ENCODE data around the gene CD74.

DNA sequence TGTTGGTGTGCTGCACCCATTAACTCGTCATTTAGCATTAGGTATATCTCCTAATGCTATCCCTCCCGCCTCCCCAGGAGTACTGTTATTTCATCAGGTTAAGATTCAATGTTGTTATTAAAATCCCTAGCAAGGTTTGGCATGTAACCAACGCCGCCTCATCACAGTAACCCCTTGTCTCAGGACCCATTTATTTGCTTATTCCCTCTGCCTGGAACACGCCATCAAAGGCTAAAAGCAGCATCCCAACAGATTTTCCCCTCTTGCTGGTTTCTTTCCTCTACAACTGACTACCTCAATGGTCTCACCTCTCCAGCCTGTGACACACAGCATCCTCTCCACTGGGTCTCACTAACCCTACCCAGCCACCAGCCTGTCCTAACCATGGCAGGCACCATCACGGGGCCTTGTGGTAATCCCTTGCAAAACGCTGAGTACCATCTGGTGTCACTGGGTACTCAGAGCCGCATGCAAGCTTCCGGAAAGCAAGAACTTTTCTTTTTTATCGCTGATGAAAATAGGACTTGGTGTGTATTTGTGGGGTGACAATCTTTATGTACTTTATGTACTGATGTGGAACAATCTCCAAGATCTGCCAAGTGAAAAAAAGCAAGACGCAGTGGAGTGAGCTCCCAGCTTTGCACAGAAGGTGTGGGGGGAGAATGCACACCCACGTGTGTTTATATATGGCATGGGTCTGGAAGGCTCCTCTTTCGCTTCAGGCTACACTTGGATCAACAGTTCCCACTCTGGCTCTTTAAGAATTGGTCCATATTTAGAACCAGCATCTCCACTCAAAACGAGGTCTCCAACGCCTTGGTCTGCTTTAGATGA is 30.7 kb upstream of the CD74 start:
- TF ChIP-seq, protein P1, sequence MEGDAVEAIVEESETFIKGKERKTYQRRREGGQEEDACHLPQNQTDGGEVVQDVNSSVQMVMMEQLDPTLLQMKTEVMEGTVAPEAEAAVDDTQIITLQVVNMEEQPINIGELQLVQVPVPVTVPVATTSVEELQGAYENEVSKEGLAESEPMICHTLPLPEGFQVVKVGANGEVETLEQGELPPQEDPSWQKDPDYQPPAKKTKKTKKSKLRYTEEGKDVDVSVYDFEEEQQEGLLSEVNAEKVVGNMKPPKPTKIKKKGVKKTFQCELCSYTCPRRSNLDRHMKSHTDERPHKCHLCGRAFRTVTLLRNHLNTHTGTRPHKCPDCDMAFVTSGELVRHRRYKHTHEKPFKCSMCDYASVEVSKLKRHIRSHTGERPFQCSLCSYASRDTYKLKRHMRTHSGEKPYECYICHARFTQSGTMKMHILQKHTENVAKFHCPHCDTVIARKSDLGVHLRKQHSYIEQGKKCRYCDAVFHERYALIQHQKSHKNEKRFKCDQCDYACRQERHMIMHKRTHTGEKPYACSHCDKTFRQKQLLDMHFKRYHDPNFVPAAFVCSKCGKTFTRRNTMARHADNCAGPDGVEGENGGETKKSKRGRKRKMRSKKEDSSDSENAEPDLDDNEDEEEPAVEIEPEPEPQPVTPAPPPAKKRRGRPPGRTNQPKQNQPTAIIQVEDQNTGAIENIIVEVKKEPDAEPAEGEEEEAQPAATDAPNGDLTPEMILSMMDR (IDR thresholded peaks at IDR 0.05) = no peak
- TF ChIP-seq POLR2AphosphoS5 (IDR thresholded peaks at IDR 0.05) = no peak

Measured in prostate gland (tissue), 2 donors.